Muscle of leg (tissue), 11 donors: ENCODE measurements around the gene MIA. TPM values are rescaled to one million over a fixed set of nuclear protein-coding genes. Genes with fewer than 3 reads are reported as not detected.
A peak's percentile ranks its signal among the peaks of the same experiment; 100 is the strongest.

Experiments
- DNase-seq: peaks from one replicate; pipeline ENCODE4 v3.0.0; 2013
- H3K27ac ChIP-seq: one replicate; pipeline ENCODE4 v1.5.1; 2013; ENCODE audit warnings: mild to moderate bottlenecking, low read length, control low read depth
- H3K27me3 ChIP-seq: one replicate; pipeline ENCODE4 v1.6.1; 2013; ENCODE audit warnings: low read length; ENCODE audit not compliant: control insufficient read depth, insufficient read depth
- H3K36me3 ChIP-seq: one replicate; pipeline ENCODE4 v1.6.1; 2013; ENCODE audit warnings: low read length; ENCODE audit not compliant: control insufficient read depth, insufficient read depth
- H3K4me1 ChIP-seq: one replicate; pipeline ENCODE4 v1.6.1; 2013; ENCODE audit warnings: low read length; ENCODE audit not compliant: control insufficient read depth, insufficient read depth
- H3K4me3 ChIP-seq: one replicate; pipeline ENCODE4 v1.5.1; 2013; ENCODE audit warnings: low read length, control low read depth
- H3K9me3 ChIP-seq: replicated peaks from 2 replicates; pipeline ENCODE4 v1.6.1; 2013; ENCODE audit warnings: low read depth, low read length; ENCODE audit not compliant: control insufficient read depth
- WGBS: methylation state at CpG from one replicate; pipeline ENCODE4 v1.1.5; 2013; ENCODE audit warnings: missing lambda C conversion rate; ENCODE audit not compliant: insufficient coverage; 5-methylcytosine and 5-hydroxymethylcytosine counted together
- polyA plus RNA-seq, 8 donors: library from polyadenylated mRNA; unstranded; fragments of 120-200 nt; gene quantifications; one replicate each; pipeline versions ENCODE4 v1.2.1 to v1.2.3, GENCODE V29; 2013; ENCODE audit warnings: inconsistent platforms in 1 of 8, low replicate concordance in 1 of 8; ENCODE audit not compliant: insufficient read length in 8 of 8, insufficient read depth in 1 of 8
- total RNA-seq: library from RNA; stranded (reverse); fragments of 120-200 nt; gene quantifications from one replicate; pipeline ENCODE4 v1.2.4, GENCODE V29; 2013

Gene MIA
- total and polyA plus RNA-seq, 9 donors, result 0.67 to 5.9 (median 3.1) TPM; not detected in 1

- no peak for DNase-seq
- peak overlapping the region; percentile 73 for H3K27ac ChIP-seq
- H3K9me3 ChIP-seq, result no peaks in the 10 kb centered on the region
- no peak overlapping the region for H3K4me3 ChIP-seq
- peaks cover 50% of the 10 kb centered on the region for H3K36me3 ChIP-seq
- WGBS, result 54% methylated on average over 14 of the region's 16 CpGs
- no peaks in the 10 kb centered on the region for H3K27me3 ChIP-seq
- H3K4me1 ChIP-seq, result peaks cover 10% of the 10 kb centered on the region
Observed at GRCh38 chr19:40739871-40740703, 35.2 kb upstream of the MIA start.

GRCh38 chr19:40740747-40741146 is 34.6 kb upstream of the MIA start:
- H3K36me3 ChIP-seq, result peaks cover 43% of the 10 kb centered on the region
- no peaks in the 10 kb centered on the region for H3K27me3 ChIP-seq
- H3K4me1 ChIP-seq, result peaks cover 10% of the 10 kb centered on the region
- H3K27ac ChIP-seq, result peak overlapping the region; percentile 73
- H3K4me3 ChIP-seq, result no peak overlapping the region
- peak; percentile 80 for DNase-seq
- 38% methylated on average over 2 of the region's 6 CpGs for WGBS
- H3K9me3 ChIP-seq, result no peaks in the 10 kb centered on the region

- 55% methylated on average over 8 of the region's 10 CpGs for WGBS
- Histone ChIP-seq H3K4me1 (peaks cover 10% of the 10 kb centered on the region), H3K27me3 (no peaks in the 10 kb centered on the region), H3K9me3 (no peaks in the 10 kb centered on the region), H3K27ac (no peak overlapping the region), H3K36me3 (peaks cover 36% of the 10 kb centered on the region), H3K4me3 (no peak overlapping the region)
- no peak for DNase-seq
Observed at GRCh38 chr19:40741527-40742390, 33.6 kb upstream of the MIA start.

- Histone ChIP-seq H3K4me3 (no peak overlapping the region), H3K9me3 (no peaks in the 10 kb centered on the region), H3K27me3 (no peaks in the 10 kb centered on the region), H3K36me3 (peaks cover 29% of the 10 kb centered on the region), H3K4me1 (peaks cover 10% of the 10 kb centered on the region), H3K27ac (no peak overlapping the region)
- 85% methylated on average over 17 of the region's 17 CpGs for WGBS
- no peak for DNase-seq
Observed at GRCh38 chr19:40742477-40742876, 32.8 kb upstream of the MIA start.

- no peak for DNase-seq
- H3K27ac ChIP-seq, result no peak overlapping the region
- no peaks in the 10 kb centered on the region for H3K27me3 ChIP-seq
- no peaks in the 10 kb centered on the region for H3K9me3 ChIP-seq
- WGBS, result 91% methylated on average over 10 of the region's 12 CpGs
- H3K36me3 ChIP-seq, result peaks cover 26% of the 10 kb centered on the region
- H3K4me1 ChIP-seq, result peaks cover 10% of the 10 kb centered on the region
- H3K4me3 ChIP-seq, result no peak overlapping the region
Observed at GRCh38 chr19:40742886-40743285, 32.4 kb upstream of the MIA start.

- Histone ChIP-seq H3K27me3 (no peaks in the 10 kb centered on the region), H3K36me3 (peaks cover 20% of the 10 kb centered on the region), H3K9me3 (no peaks in the 10 kb centered on the region), H3K27ac (no peak overlapping the region), H3K4me1 (peaks cover 12% of the 10 kb centered on the region), H3K4me3 (no peak overlapping the region)
- 92% methylated on average over 6 of the region's 10 CpGs for WGBS
- DNase-seq, result no peak
Observed at GRCh38 chr19:40743926-40744325, 31.4 kb upstream of the MIA start.

- Histone ChIP-seq H3K4me3 (no peak overlapping the region), H3K36me3 (peaks cover 12% of the 10 kb centered on the region), H3K4me1 (peaks cover 20% of the 10 kb centered on the region), H3K27me3 (no peaks in the 10 kb centered on the region), H3K27ac (no peak overlapping the region), H3K9me3 (no peaks in the 10 kb centered on the region)
- 77% methylated on average over 7 of the region's 17 CpGs for WGBS
- no peak for DNase-seq
Observed at GRCh38 chr19:40744554-40745401, 30.5 kb upstream of the MIA start.

- 100% methylated on average over 1 of the region's 7 CpGs for WGBS
- no peaks in the 10 kb centered on the region for H3K27me3 ChIP-seq
- no peak for DNase-seq
- H3K9me3 ChIP-seq, result no peaks in the 10 kb centered on the region
- no peak overlapping the region for H3K4me3 ChIP-seq
- peaks cover 5% of the 10 kb centered on the region for H3K36me3 ChIP-seq
- peaks cover 20% of the 10 kb centered on the region for H3K4me1 ChIP-seq
- H3K27ac ChIP-seq, result no peak overlapping the region
Observed at GRCh38 chr19:40745402-40745780, 29.9 kb upstream of the MIA start.

- Histone ChIP-seq H3K27ac (no peak overlapping the region), H3K4me3 (no peak overlapping the region), H3K27me3 (no peaks in the 10 kb centered on the region), H3K36me3 (no peaks in the 10 kb centered on the region), H3K9me3 (no peaks in the 10 kb centered on the region), H3K4me1 (peaks cover 24% of the 10 kb centered on the region)
- WGBS, result no CpG with 5 or more reads among the region's 7 CpGs
- DNase-seq, result no peak
Observed at GRCh38 chr19:40747536-40747935, 27.8 kb upstream of the MIA start.
